H1 (cell line): Measurements from ENCODE around the gene SURF2. TPM values are rescaled to one million over a fixed set of nuclear protein-coding genes. Genes with fewer than 3 reads are reported as not detected.

ENCODE experiments used
- BACH1 ChIP-seq: IDR thresholded peaks from 2 replicates; pipeline ENCODE4 v1.6.1; 2012; ENCODE audit warnings: low read length, improper control_type of control experiment
- BRCA1 ChIP-seq: IDR thresholded peaks from 2 replicates; pipeline ENCODE4 v1.6.1; 2012; ENCODE audit warnings: low read depth, low read length, improper control_type of control experiment
- CTBP2 ChIP-seq: IDR thresholded peaks from 2 replicates; pipeline ENCODE4 v1.7.0; 2011; ENCODE audit warnings: borderline replicate concordance, mild to moderate bottlenecking, moderate library complexity, mixed read lengths, low read length; ENCODE audit not compliant: insufficient read depth, insufficient read length
- FOSL1 ChIP-seq: IDR thresholded peaks from 2 replicates; pipeline ENCODE4 v1.6.1; 2011; ENCODE audit warnings: mild to moderate bottlenecking, low read depth, low read length, moderate library complexity; ENCODE audit not compliant: insufficient read depth
- GTF2F1 ChIP-seq: IDR thresholded peaks from 2 replicates; pipeline ENCODE4 v1.6.1; 2012; ENCODE audit warnings: low read depth, low read length, improper control_type of control experiment, borderline replicate concordance
- JUN ChIP-seq: IDR thresholded peaks from 2 replicates; pipeline ENCODE4 v1.6.1; 2011; ENCODE audit warnings: low read depth, mild to moderate bottlenecking, improper control_type of control experiment, low read length
- KDM1A ChIP-seq: fragments of 200-600, 300-600 bp; sonication (generic); IDR thresholded peaks from 2 replicates; pipeline ENCODE4 v1.7.1; 2016; ENCODE audit warnings: mild to moderate bottlenecking, low read length, borderline replicate concordance
- KDM5A ChIP-seq: fragments of 200-600 bp; IDR thresholded peaks from 2 replicates; pipeline ENCODE4 v1.7.1; 2012; ENCODE audit warnings: mild to moderate bottlenecking, low read length, inconsistent platforms, mixed read lengths
- RFX5 ChIP-seq: IDR thresholded peaks from 2 replicates; pipeline ENCODE4 v1.6.1; 2011; ENCODE audit warnings: low read depth, low read length, improper control_type of control experiment, borderline replicate concordance
- SP2 ChIP-seq: IDR thresholded peaks from 2 replicates; pipeline ENCODE4 v1.6.1; 2012; ENCODE audit warnings: mild to moderate bottlenecking, low read length, inconsistent platforms
- polyA plus RNA-seq, 7 experiments: library from polyadenylated mRNA; depleted of rRNA in 3 of 7; stranded (reverse) in 5 of 7; unstranded in 2 of 7; fragments of >200 nt in 5 of 7; fragments of 200-250 nt in 2 of 7; gene quantifications; 1 replicate in 5 of 7; 2 replicates in 1 of 7; 4 replicates in 1 of 7; pipeline versions ENCODE4 v1.2.1 to v1.2.3, GENCODE V29; 2011 to 2013; ENCODE audit warnings: missing spikeins in 2 of 7, mixed read lengths in 2 of 7
- total RNA-seq: library from RNA; stranded (reverse); fragmentation: NEBNext Ultra II Directional; extraction: Animal tissue kit (Norgen Biotek cat#: 25700); gene quantifications from 2 replicates; pipeline ENCODE4 v1.2.1, GENCODE V29; 2021
- TF ChIP-seq, protein P1 (sequence below): IDR thresholded peaks from 2 replicates; pipeline ENCODE4 v1.6.1; 2011; ENCODE audit warnings: low read depth, mild to moderate bottlenecking, low read length; ENCODE audit not compliant: insufficient read depth
- TF ChIP-seq, protein P2 (sequence below): IDR thresholded peaks from 2 replicates; pipeline ENCODE4 v1.6.1; 2012; ENCODE audit warnings: inconsistent platforms
- TF ChIP-seq, protein P3 (sequence below): IDR thresholded peaks from 2 replicates; pipeline ENCODE4 v1.6.1; 2012; ENCODE audit warnings: inconsistent platforms

The SURF2 gene
- total and polyA plus RNA-seq, 2 of the 8 experiments (the other 6 are each of a cell fraction or from before 2014, with no cell fraction given) = 36.6 to 37.7 TPM

DNA sequence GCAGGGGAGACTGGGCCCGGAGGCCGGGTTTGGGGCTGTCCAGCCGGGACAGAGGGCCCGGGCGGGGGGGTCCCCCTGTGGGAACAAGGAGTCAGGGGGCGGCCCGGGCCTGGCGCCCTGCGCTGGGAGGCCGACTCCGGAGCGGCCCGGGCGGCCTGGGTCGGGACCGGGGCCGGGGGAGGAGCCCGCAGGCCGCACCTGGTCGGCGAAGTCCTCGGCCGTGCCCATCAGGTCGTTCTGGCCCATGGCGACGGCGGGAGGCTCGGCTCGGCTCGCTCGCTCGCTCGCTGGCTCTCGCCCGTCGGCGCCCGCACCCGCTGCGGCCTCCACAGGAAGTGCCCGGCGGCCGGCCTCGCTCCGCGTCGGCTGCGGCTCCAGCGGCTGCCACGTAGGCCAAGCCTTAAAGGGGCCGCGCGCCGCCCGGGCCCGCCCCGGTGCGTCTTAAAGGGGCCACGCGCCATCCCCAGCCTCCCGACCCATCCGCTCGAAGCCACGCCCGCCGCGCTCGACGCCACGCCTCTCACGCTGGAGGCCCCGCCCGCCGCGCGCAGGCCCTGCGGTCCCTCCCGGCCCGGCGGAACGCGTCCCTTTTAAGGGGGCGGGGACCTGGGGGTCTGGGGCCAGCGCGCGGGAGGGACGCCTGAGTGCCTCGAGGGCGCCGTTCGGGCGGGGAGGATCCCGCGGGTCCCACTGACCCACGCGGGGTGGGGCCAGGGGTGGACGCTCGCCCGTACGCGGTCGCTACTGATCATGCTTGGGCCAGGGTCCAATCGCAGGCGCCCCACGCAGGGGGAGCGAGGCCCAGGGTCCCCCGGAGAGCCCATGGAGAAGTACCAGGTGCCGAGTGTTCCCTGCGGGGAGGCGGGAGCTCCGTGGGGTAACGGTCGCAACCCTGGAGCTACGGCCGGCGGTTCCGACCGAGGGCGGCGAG lies 19.6 kb downstream of the SURF2 start, which contains the start of the genes STKLD1 and SURF4 (continued):
- TF ChIP-seq RFX5 = no peak
- no peak for TF ChIP-seq FOSL1
- TF ChIP-seq, protein P1, sequence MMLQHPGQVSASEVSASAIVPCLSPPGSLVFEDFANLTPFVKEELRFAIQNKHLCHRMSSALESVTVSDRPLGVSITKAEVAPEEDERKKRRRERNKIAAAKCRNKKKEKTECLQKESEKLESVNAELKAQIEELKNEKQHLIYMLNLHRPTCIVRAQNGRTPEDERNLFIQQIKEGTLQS = no peak
- no peak for TF ChIP-seq GTF2F1
- TF ChIP-seq, protein P2, sequence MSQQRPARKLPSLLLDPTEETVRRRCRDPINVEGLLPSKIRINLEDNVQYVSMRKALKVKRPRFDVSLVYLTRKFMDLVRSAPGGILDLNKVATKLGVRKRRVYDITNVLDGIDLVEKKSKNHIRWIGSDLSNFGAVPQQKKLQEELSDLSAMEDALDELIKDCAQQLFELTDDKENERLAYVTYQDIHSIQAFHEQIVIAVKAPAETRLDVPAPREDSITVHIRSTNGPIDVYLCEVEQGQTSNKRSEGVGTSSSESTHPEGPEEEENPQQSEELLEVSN = peak; percentile 98
- TF ChIP-seq KDM5A = no peak
- TF ChIP-seq KDM1A = no peak
- no peak for TF ChIP-seq CTBP2
- no peak for TF ChIP-seq SP2
- TF ChIP-seq BACH1 = no peak
- TF ChIP-seq BRCA1 = no peak
- TF ChIP-seq, protein P3, sequence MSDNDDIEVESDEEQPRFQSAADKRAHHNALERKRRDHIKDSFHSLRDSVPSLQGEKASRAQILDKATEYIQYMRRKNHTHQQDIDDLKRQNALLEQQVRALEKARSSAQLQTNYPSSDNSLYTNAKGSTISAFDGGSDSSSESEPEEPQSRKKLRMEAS = peak; percentile 99
- TF ChIP-seq JUN = no peak
